Thoracic aorta endothelial cell (primary cell): ENCODE results near the gene OSBP2. TPM values are rescaled to one million over a fixed set of nuclear protein-coding genes. Genes with fewer than 3 reads are reported as not detected.

Experiments
- small RNA-seq: library from RNA; depleted of rRNA; stranded (forward); fragments of <200 nt; gene quantifications from one replicate; pipeline ENCODE3, GENCODE V24; 2012
- total RNA-seq: library from RNA; depleted of rRNA; stranded (reverse); fragments of >200 nt; gene quantifications from 2 replicates; pipeline ENCODE4 v1.2.3, GENCODE V29; 2012

OSBP2 gene, protein sequence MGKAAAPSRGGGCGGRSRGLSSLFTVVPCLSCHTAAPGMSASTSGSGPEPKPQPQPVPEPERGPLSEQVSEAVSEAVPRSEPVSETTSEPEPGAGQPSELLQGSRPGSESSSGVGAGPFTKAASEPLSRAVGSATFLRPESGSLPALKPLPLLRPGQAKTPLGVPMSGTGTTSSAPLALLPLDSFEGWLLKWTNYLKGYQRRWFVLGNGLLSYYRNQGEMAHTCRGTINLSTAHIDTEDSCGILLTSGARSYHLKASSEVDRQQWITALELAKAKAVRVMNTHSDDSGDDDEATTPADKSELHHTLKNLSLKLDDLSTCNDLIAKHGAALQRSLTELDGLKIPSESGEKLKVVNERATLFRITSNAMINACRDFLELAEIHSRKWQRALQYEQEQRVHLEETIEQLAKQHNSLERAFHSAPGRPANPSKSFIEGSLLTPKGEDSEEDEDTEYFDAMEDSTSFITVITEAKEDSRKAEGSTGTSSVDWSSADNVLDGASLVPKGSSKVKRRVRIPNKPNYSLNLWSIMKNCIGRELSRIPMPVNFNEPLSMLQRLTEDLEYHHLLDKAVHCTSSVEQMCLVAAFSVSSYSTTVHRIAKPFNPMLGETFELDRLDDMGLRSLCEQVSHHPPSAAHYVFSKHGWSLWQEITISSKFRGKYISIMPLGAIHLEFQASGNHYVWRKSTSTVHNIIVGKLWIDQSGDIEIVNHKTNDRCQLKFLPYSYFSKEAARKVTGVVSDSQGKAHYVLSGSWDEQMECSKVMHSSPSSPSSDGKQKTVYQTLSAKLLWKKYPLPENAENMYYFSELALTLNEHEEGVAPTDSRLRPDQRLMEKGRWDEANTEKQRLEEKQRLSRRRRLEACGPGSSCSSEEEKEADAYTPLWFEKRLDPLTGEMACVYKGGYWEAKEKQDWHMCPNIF
- 6.0 and 10.8 TPM in 2 replicates for total RNA-seq

DNA sequence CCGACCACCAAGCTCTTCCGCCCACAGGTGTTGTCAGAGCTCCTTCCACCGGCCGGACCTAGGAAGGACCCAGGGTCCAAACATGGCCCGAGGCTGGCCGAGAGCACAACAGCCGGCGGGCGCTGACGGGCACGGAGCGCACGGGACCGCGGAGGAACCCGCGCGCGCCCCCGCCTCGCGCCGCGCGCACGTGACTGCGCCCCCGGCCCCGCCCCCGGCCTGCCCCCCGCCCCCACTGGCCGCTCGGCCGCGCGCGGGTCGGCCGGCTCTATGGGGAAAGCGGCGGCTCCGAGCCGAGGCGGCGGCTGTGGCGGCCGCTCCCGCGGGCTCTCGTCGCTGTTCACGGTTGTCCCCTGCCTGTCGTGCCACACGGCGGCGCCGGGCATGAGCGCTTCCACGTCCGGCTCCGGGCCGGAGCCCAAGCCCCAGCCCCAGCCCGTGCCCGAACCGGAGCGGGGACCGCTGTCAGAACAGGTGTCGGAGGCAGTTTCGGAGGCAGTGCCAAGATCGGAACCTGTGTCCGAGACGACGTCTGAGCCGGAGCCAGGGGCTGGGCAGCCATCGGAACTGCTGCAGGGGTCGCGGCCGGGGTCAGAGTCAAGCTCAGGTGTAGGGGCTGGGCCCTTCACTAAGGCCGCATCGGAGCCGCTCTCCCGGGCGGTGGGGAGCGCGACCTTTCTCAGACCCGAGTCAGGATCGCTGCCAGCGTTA is at the start of gene OSBP2:
Gene OSBP2 (plus strand): TSS at position 235 of the 711 bp plus-strand sequence. CDS start 36 bp downstream, at position 271.

DNA sequence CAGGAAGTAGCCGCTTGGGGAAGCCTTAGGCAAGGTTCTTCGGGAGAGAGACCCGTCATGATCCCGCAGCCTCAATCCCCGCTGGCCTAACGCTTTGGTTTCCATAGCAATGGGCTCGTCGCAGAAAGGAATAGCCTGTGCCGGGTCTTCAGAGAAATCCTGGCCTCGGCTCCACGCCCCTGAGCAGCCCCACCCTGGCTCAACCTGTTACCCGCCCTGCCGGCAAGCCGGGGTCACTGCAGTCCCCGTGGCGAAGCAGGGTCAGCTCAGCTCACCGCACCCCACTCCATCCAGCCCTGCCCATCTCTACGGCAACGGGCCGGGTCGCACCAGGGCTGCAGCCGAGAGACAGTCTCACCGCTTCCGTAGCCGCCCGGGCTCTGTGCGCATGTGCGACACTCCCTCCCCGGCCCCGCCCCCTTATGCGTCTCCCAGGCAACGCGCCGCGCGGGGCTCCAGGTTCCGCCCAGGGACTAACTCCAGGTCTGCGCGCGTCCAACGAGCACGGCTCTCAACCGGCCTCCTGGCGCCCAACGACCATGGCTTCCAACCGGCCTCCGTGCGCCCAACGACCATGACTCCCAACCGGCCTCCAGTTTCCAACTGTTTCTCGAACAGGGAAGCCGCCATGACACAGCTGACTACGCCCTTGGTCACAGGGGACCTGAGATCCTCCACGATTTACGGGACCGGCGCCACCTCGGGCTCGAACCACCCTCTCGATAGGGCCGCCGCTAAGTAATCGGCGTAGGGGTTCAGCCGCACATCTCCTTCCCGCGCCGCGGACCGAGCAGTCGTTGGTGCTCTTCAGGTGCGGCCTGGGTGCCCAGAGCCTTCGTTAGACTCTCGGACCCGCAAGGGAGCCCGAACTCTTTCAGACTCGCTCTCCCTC is 26.9 kb upstream of the OSBP2 start, which contains the start of gene DUSP18:
Gene DUSP18 (minus strand): TSS at position 382 of the 892 bp plus-strand sequence. CDS start 3,872 bp downstream, outside the sequence.

Small RNA genes within 50 kb of the gene (small RNA-seq; reads per million reads assigned to genes)
- 10.0 reads per million, percentile 92 among the genes with 10 or more reads in this experiment for gene MIR3200

Other genes starting within 250 kb of the OSBP2 start
- not detected in 2 replicates for gene SEC14L3, start 222.9 kb upstream of the OSBP2 start, total RNA-seq
- gene SEC14L4, start 189.2 kb upstream of the OSBP2 start, total RNA-seq = not detected in 2 replicates
- 0.29 TPM in 1 of 2 replicates, not detected in the other for gene SEC14L6, start 148.1 kb upstream of the OSBP2 start, total RNA-seq
- gene GAL3ST1, start 120.2 kb upstream of the OSBP2 start, total RNA-seq = not detected in 2 replicates
- gene PES1, start 103.0 kb upstream of the OSBP2 start, total RNA-seq = 81.3 and 90.4 TPM in 2 replicates
- gene TCN2, start 87.7 kb upstream of the OSBP2 start, total RNA-seq = 33.7 and 52.9 TPM in 2 replicates
- gene SLC35E4, start 59.1 kb upstream of the OSBP2 start, total RNA-seq = 17.0 and 28.1 TPM in 2 replicates
- 19.0 and 25.7 TPM in 2 replicates for gene DUSP18, start 27.0 kb upstream of the OSBP2 start, total RNA-seq